Dermis lymphatic vessel endothelial cell (primary cell): Measurements from ENCODE around the gene SLC12A2. TPM values are rescaled to one million over a fixed set of nuclear protein-coding genes. Genes with fewer than 3 reads are reported as not detected.

Experiments
- total RNA-seq: library from RNA; depleted of rRNA; stranded (reverse); fragments of >200 nt; gene quantifications from 2 replicates; pipeline ENCODE4 v1.2.1, GENCODE V29; 2014

Gene SLC12A2
- 23.8 and 36.5 TPM in 2 replicates for total RNA-seq

GRCh38 chr5:128083033-128083810 is at the start of gene SLC12A2:
Gene SLC12A2, plus strand, starts transcription at chr5:128083766. Its CDS starts 189 bp downstream, at chr5:128083955.

